ENCODE results near the gene SRPK3.

GRCh38 chrX:153763989-153764755, 16.7 kb upstream of the SRPK3 start, which contains the start of gene PLXNB3:
- TF ChIP-seq, protein P1, sequence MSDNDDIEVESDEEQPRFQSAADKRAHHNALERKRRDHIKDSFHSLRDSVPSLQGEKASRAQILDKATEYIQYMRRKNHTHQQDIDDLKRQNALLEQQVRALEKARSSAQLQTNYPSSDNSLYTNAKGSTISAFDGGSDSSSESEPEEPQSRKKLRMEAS (IDR thresholded peaks at IDR 0.05) = no peak
- TF ChIP-seq, protein P2, sequence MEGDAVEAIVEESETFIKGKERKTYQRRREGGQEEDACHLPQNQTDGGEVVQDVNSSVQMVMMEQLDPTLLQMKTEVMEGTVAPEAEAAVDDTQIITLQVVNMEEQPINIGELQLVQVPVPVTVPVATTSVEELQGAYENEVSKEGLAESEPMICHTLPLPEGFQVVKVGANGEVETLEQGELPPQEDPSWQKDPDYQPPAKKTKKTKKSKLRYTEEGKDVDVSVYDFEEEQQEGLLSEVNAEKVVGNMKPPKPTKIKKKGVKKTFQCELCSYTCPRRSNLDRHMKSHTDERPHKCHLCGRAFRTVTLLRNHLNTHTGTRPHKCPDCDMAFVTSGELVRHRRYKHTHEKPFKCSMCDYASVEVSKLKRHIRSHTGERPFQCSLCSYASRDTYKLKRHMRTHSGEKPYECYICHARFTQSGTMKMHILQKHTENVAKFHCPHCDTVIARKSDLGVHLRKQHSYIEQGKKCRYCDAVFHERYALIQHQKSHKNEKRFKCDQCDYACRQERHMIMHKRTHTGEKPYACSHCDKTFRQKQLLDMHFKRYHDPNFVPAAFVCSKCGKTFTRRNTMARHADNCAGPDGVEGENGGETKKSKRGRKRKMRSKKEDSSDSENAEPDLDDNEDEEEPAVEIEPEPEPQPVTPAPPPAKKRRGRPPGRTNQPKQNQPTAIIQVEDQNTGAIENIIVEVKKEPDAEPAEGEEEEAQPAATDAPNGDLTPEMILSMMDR (IDR thresholded peaks at IDR 0.05; ENCODE audit: low read depth, low read length, missing input control) = peak; percentile 80
- TF ChIP-seq YY1 (IDR thresholded peaks at IDR 0.05) (no peak), GABPA (IDR thresholded peaks at IDR 0.05 in 1 of 2, conservative IDR thresholded peaks at IDR 0.05 in 1 of 2) (no peak), HNF4A (conservative IDR thresholded peaks at IDR 0.05) (no peak), RXRA (IDR thresholded peaks at IDR 0.05) (no peak), EGR1 (IDR thresholded peaks at IDR 0.05; ENCODE audit: low read depth in 2 of 2) (no peak), RAD21 (IDR thresholded peaks at IDR 0.05) (peak; percentile 87 to 97)

Data from liver (tissue), 3 donors.